Amniotic epithelial cell (primary cell): ENCODE measurements around the gene ERICH6B.
A peak's percentile ranks its signal among the peaks of the same experiment; 100 is the strongest.

Experiments
- DNase-seq: peaks from one replicate; pipeline ENCODE4 v3.0.0-alpha.2; 2010; ENCODE audit warnings: low read depth

ERICH6B gene

DNA sequence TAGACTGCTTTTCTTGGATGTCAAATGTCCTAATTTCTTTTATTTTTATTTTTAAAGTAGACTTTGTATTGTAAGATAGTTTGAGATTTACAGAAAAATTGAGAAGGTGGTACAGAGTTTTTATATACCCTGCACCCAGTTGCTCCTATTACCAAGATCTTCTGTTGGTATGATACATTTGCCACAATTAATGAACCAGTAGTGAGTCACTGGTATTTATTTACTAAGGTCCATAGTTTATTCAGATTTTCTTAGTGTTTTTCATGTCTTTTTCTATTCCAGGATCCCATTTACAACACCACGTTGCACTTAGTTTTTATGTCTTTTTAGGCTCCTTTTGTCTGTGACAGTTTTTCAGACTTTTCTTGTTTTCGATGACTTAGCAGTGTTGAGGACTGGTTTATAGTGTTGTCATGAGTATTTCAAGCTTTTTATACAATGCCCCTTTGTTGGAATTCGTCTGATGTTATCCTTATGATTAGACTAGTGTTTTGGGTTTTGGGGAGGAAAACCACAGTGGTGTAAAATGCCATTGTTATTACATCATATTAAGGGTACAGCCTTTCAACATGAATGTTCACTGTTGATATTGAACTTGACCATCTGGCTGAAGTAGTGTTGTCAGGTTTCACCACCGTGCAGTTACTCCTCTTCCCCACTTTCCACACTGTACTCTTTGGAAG is 114.9 kb downstream of the ERICH6B start:
- peak; percentile 92 for DNase-seq

DNA sequence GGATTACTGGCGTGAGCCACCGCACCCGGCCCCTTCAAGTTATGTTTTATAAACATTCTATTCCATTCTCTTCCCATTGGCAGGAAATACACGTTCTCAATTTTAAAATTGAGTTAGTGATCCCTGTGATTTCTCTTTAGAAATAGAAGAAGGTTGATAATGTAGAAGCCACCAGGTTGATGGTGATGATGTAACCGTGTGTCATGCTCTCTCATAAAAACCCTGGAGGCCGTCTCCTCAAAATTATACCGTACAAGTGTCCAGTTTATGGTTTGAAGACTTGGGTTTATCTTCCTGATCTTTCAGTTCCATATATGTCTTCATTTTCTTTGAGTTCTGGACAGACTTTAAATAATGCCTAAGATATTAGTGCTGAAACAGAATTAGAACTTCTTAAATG is 118.6 kb downstream of the ERICH6B start:
- no peak for DNase-seq

DNA sequence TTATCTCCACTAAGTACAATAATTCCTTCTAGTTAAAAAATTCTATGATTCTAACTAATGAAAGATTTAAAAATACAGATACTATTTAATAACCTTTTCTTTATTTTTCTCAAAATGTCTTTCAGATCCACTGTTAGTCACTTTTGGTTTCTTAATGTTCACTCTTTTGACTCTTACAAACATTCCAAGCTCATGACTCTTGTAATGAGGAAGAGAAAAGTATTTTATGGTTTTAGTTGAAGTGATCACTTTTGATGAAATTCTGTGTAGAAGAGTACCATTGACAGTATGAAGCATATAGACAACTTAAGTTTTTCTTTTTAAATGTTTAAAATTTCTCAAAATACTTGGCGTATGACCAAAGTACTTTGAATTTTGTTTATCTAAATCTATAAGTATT is 123.0 kb downstream of the ERICH6B start:
- DNase-seq: peak; percentile 46
